Astrocyte (in vitro differentiated cells and primary cell): ENCODE results near the gene SAE1.

Source experiments
- CTCF ChIP-seq: IDR thresholded peaks from 2 replicates; pipeline ENCODE4 v1.5.1; 2011; ENCODE audit warnings: low read depth, mild to moderate bottlenecking, inconsistent platforms, low read length, moderate library complexity; ENCODE audit not compliant: insufficient read depth
- EZH2 ChIP-seq: IDR thresholded peaks from 2 replicates; pipeline ENCODE4 v1.6.1; 2012; ENCODE audit warnings: mild to moderate bottlenecking, low read length, inconsistent platforms; ENCODE audit not compliant: insufficient read depth

- no peak for TF ChIP-seq CTCF
- TF ChIP-seq EZH2, result no peak
Measured at GRCh38 chr19:47145639-47146486, 15.2 kb downstream of the SAE1 start.
